ENCODE results near the gene POLR2F.

Gene POLR2F

GRCh38 chr22:37979782-37980181 is 26.3 kb downstream of the POLR2F start:
- no peak overlapping the region for H3K27ac Mint-ChIP-seq
- no peaks in the 10 kb centered on the region for H3K4me1 Mint-ChIP-seq (ENCODE audit: low read depth)
- no peak overlapping the region for H3K4me3 Mint-ChIP-seq
- H3K9me3 Mint-ChIP-seq (ENCODE audit: low read depth), result no peaks in the 10 kb centered on the region
- no peaks in the 10 kb centered on the region for H3K27me3 Mint-ChIP-seq
- peaks cover 4% of the 10 kb centered on the region for H3K36me3 Mint-ChIP-seq

DNA sequence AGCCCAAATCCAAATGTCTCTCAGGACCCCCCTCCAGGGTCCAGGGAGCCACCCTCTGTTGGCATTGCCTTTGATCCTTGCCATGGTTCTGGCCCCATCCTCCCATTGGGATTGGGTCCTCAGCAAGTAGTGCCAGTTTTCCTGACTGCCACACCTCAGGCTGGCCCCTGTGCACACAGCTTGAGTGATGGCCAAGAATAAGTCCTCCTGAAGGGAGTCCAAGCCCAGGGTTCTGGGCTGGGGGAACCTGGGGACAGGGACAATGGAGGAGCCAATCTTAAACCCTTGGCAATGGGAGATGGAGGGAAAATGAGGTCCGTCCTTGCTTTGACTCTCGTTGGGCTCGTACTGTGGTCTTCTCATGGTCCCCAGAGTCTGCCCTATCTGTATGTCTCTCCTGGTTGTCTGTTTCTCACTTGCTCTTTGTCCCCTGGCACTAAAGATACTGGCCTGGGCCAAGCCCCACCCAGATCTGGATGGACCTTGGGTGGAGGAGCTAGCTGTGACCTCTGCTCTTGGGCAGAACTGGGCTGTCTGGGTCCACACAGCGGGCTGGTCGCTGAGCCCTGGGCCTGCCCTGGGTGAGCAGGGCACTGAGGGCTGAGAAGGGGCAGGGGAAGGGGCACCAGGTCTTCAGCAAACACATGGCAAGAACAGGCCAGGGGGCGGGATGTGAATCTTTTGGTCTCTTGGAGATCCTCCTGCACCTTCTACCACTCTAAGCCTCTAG is 27.9 kb downstream of the POLR2F start:
- no peaks in the 10 kb centered on the region for H3K27me3 Mint-ChIP-seq
- no peaks in the 10 kb centered on the region for H3K36me3 Mint-ChIP-seq
- no peak overlapping the region for H3K4me3 Mint-ChIP-seq
- no peak overlapping the region for H3K27ac Mint-ChIP-seq
- H3K4me1 Mint-ChIP-seq (ENCODE audit: low read depth), result no peaks in the 10 kb centered on the region
- no peaks in the 10 kb centered on the region for H3K9me3 Mint-ChIP-seq (ENCODE audit: low read depth)

GRCh38 chr22:37982151-37982785 is 28.8 kb downstream of the POLR2F start:
- no peaks in the 10 kb centered on the region for H3K4me1 Mint-ChIP-seq (ENCODE audit: low read depth)
- H3K9me3 Mint-ChIP-seq (ENCODE audit: low read depth), result no peaks in the 10 kb centered on the region
- no peak overlapping the region for H3K27ac Mint-ChIP-seq
- H3K27me3 Mint-ChIP-seq, result no peaks in the 10 kb centered on the region
- H3K4me3 Mint-ChIP-seq, result no peak overlapping the region
- H3K36me3 Mint-ChIP-seq, result no peaks in the 10 kb centered on the region

DNA sequence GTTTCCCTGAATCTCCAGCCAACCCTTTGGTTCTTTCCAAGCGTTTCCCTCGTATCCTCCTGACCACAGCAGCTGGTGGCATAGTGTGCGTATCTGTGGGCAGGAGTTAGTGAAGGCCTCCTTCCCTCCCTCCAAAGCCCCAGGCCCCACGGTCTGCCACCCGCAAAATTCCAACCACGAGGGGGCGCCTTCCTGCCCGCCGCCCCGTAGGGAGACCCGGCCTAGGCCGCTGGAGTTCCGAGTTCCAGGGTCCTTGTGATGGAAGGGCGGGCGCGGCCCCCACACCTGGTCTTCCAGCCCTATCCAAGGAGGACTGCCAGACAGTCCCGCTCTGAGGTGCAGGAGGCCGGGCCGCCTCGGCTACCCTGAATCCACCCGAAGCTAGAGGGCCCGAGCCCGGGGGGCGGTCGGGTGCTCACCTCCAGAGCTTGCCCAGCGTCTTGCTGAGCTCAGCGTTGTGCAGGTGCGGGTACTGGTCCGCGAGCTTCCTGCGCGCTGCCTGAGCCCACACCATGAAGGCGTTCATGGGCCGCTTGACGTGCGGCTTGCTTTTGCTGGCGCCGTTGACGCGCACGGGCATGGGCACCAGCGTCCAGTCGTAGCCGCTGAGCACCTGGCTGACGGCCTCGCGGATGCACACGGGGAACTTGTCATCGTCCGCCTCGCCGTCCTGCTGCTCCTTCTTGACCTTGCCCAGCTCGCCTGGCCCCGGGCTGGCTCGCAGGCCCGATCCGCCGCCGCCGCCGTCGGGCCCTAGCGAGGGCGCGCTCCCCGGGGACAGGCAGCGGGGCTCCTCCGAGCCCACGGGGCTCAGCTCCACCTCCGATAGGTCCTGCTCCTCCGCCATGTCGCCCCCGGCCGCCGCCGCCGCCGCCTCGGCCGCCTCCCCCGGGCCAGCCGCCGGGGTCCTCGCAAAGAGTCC is 29.7 kb downstream of the POLR2F start:
- Mint-ChIP-seq H3K4me1 (ENCODE audit: low read depth) (no peaks in the 10 kb centered on the region), H3K27ac (no peak overlapping the region), H3K4me3 (no peak overlapping the region), H3K27me3 (no peaks in the 10 kb centered on the region), H3K9me3 (ENCODE audit: low read depth) (no peaks in the 10 kb centered on the region), H3K36me3 (no peaks in the 10 kb centered on the region)

DNA sequence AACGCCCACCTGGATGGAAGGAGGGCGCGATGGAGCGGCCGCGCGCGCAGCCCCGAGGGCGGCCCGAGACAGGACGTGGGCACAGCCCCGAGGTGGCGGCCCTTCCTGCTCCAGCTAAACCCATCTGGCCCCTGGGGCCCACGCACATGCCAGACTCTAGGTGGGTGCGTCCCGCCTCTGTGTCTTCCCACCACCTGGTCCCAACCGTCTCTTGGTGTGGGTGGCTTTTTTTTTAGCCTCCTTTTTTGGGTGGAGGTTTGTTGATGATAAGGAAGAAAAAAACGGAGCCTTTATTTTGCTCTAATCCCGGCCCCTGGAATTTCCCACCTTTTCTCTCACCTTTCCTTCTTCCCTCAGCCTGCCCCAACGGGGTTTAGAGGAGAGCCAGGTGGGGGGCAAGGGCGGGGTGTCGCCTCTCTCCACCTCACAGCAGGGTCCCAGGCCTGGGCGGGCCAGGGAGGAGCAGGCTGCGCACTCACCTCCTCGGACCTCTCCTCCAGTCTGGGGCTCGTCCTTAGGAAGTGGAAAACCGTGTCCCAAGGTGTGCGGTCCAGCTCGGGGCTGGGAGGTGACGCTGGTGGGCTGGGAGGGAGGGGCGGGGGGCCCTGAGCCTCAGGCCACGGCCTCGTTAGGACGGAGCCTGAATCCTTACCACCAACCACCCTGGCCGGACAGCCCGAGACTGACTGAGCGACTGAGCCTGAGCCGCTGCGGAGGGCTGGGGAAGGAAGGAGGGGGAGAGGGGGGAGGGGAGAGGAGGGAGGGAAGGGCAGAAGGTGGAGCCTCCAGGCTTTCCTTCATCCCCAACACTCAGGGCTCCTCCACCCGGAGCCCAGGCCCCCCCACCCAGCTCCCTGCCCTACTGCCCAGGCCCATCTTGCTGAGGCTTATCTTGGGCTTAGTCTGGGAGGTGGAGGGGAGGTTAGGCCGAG is 30.6 kb downstream of the POLR2F start, which contains the start of gene SOX10:
TSS of gene SOX10 (minus strand) at position 696 of the 932 bp plus-strand sequence. CDS start 771 bp downstream, outside the sequence.
- no peaks in the 10 kb centered on the region for H3K27me3 Mint-ChIP-seq
- H3K27ac Mint-ChIP-seq, result no peak within 1 kb of the TSS
- no peaks in the 10 kb centered on the region for H3K9me3 Mint-ChIP-seq (ENCODE audit: low read depth)
- no peak within 1 kb of the TSS for H3K4me3 Mint-ChIP-seq
- H3K4me1 Mint-ChIP-seq (ENCODE audit: low read depth), result no peaks in the 10 kb centered on the region
- H3K36me3 Mint-ChIP-seq, result no peaks in the 10 kb centered on the region

DNA sequence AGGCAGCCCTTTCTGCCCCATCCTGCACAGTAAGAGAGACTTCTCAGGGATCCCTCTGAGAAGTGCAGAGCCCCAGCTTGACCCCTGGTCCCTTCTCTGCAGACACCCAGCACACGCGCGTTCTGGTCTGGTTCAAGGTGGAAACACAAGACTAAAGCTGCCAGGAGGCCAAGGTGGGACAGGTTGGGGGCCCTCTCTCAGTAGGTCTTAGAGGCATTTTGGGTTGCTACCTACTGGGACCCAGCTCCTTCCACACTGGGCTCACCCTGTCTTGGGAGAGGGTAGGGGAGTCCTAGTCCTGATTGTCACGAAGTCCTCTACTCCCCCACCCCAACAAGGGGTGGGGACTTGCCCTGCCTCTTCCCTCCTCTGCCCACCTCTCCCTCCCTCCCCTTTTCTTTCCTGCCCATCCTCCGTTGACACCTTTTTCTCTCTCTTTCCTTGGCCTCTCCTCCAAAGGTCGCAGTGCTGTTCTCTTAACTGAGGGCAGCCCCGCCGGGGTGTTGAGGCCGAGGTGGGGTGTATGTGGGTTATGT is 31.6 kb downstream of the POLR2F start:
- Mint-ChIP-seq H3K27me3 (no peaks in the 10 kb centered on the region), H3K36me3 (no peaks in the 10 kb centered on the region), H3K4me3 (no peak overlapping the region), H3K27ac (no peak overlapping the region), H3K4me1 (ENCODE audit: low read depth) (no peaks in the 10 kb centered on the region), H3K9me3 (ENCODE audit: low read depth) (no peaks in the 10 kb centered on the region)

GRCh38 chr22:37985751-37986281 is 32.3 kb downstream of the POLR2F start:
- H3K4me1 Mint-ChIP-seq (ENCODE audit: low read depth), result no peaks in the 10 kb centered on the region
- no peaks in the 10 kb centered on the region for H3K9me3 Mint-ChIP-seq (ENCODE audit: low read depth)
- no peak overlapping the region for H3K27ac Mint-ChIP-seq
- no peaks in the 10 kb centered on the region for H3K27me3 Mint-ChIP-seq
- H3K36me3 Mint-ChIP-seq, result no peaks in the 10 kb centered on the region
- no peak overlapping the region for H3K4me3 Mint-ChIP-seq

DNA sequence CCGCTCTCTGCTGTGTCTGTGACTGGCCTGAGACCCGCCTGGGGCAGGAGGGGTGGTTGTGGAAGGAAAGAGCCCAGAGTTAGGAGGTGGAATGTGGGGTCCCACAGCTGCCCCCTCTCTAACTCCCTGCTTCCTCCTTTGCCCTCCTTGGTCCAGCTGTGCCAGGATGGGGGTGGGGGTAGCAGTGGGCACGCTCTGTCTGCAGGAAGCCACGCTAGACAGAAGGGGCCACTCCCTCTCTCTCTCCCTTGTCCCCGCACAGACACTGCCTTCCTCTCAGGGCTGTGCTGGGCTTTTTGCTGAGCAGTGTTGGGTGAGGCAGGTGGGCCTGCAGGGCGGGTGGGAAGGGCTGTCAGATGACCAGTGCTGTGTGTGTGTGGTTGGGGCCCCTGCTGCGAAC is 32.9 kb downstream of the POLR2F start:
- H3K36me3 Mint-ChIP-seq, result no peaks in the 10 kb centered on the region
- no peak overlapping the region for H3K27ac Mint-ChIP-seq
- no peaks in the 10 kb centered on the region for H3K27me3 Mint-ChIP-seq
- no peaks in the 10 kb centered on the region for H3K4me1 Mint-ChIP-seq (ENCODE audit: low read depth)
- no peak overlapping the region for H3K4me3 Mint-ChIP-seq
- H3K9me3 Mint-ChIP-seq (ENCODE audit: low read depth), result no peaks in the 10 kb centered on the region

GRCh38 chr22:37989146-37990045 is 35.9 kb downstream of the POLR2F start:
- H3K27me3 Mint-ChIP-seq, result no peaks in the 10 kb centered on the region

GRCh38 chr22:37990301-37990700 is 36.8 kb downstream of the POLR2F start:
- Mint-ChIP-seq H3K9me3 (ENCODE audit: low read depth) (no peaks in the 10 kb centered on the region), H3K36me3 (no peaks in the 10 kb centered on the region), H3K27me3 (no peaks in the 10 kb centered on the region), H3K27ac (no peak overlapping the region), H3K4me3 (no peak overlapping the region), H3K4me1 (ENCODE audit: low read depth) (peaks cover 2% of the 10 kb centered on the region)

More at GRCh38 chr22:37989146-37990045, 35.9 kb downstream of the POLR2F start:
- no peaks in the 10 kb centered on the region for H3K36me3 Mint-ChIP-seq
- peaks cover 2% of the 10 kb centered on the region for H3K4me1 Mint-ChIP-seq (ENCODE audit: low read depth)
- no peak overlapping the region for H3K4me3 Mint-ChIP-seq
- H3K9me3 Mint-ChIP-seq (ENCODE audit: low read depth), result no peaks in the 10 kb centered on the region
- no peak overlapping the region for H3K27ac Mint-ChIP-seq

DNA sequence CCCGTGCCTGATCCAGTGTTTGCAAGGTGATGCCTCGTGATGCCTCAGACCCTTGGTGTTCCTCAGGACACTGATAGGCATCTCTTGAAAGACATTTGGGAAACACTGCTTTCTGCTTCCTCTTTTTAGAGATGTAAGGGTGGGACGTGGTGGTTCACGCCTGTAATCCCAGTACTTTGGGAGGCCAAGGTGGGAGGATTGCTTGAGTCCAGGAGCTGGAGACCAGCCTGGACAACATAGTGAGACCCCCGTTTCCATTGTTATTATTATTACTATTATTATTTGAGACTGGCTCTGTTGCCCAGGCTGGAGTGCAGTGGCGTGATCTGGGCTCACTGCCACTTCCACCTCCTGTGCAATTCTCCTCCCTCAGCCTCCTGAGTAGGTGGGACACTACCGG is 37.4 kb downstream of the POLR2F start:
- H3K36me3 Mint-ChIP-seq, result no peaks in the 10 kb centered on the region
- no peak overlapping the region for H3K4me3 Mint-ChIP-seq
- no peak overlapping the region for H3K27ac Mint-ChIP-seq
- H3K27me3 Mint-ChIP-seq, result no peaks in the 10 kb centered on the region
- H3K9me3 Mint-ChIP-seq (ENCODE audit: low read depth), result no peaks in the 10 kb centered on the region
- H3K4me1 Mint-ChIP-seq (ENCODE audit: low read depth), result peaks cover 2% of the 10 kb centered on the region

- Mint-ChIP-seq H3K27me3 (no peaks in the 10 kb centered on the region), H3K36me3 (no peaks in the 10 kb centered on the region), H3K27ac (no peak overlapping the region), H3K4me1 (ENCODE audit: low read depth) (peaks cover 7% of the 10 kb centered on the region), H3K4me3 (no peak overlapping the region), H3K9me3 (ENCODE audit: low read depth) (no peaks in the 10 kb centered on the region)
These were observed 38.4 kb downstream of the POLR2F start for GRCh38 chr22:37991731-37992442.
